HG03159 (cell line): ENCODE results near the gene B4GALNT4.
A peak's percentile ranks its signal among the peaks of the same experiment; 100 is the strongest.
"Not testable (repeated sequence)": the region's sequence is repeated elsewhere in the genome, so short reads cannot be mapped to it uniquely, and the experiment has no call there.

ENCODE experiments used
- ATAC-seq: cut with Tn5 transposase; IDR thresholded peaks from one replicate; pipeline ENCODE4 v1.9.1; 2021; ENCODE audit warnings: mild to moderate bottlenecking, moderate library complexity; ENCODE audit not compliant: unreplicated experiment

The B4GALNT4 gene, protein sequence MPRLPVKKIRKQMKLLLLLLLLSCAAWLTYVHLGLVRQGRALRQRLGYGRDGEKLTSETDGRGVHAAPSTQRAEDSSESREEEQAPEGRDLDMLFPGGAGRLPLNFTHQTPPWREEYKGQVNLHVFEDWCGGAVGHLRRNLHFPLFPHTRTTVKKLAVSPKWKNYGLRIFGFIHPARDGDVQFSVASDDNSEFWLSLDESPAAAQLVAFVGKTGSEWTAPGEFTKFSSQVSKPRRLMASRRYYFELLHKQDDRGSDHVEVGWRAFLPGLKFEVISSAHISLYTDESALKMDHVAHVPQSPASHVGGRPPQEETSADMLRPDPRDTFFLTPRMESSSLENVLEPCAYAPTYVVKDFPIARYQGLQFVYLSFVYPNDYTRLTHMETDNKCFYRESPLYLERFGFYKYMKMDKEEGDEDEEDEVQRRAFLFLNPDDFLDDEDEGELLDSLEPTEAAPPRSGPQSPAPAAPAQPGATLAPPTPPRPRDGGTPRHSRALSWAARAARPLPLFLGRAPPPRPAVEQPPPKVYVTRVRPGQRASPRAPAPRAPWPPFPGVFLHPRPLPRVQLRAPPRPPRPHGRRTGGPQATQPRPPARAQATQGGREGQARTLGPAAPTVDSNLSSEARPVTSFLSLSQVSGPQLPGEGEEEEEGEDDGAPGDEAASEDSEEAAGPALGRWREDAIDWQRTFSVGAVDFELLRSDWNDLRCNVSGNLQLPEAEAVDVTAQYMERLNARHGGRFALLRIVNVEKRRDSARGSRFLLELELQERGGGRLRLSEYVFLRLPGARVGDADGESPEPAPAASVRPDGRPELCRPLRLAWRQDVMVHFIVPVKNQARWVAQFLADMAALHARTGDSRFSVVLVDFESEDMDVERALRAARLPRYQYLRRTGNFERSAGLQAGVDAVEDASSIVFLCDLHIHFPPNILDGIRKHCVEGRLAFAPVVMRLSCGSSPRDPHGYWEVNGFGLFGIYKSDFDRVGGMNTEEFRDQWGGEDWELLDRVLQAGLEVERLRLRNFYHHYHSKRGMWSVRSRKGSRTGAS

GRCh38 chr11:369336-370018 is at the start of gene B4GALNT4:
B4GALNT4 (plus strand) TSS chr11:369499; CDS start chr11:369804, 305 bp downstream.
- no peak for ATAC-seq

DNA sequence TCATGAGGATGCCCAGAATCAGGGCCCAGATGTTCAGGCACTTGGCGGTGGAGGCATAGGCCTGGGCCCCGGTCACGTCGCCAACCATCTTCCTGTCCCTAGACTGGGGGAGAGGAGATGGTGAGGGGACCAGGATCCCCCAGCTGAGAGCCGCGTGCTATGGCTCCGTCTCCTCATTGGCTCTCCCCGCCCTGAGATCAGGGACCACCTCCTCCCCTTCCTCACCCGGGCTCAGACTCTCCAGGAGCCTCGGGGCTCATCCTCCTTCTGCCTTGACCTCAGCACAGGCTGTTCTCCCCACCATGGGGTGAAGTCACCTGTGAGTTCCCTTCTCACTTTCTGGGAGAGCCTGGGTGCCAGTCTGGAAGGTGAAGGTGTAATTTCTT is 49.4 kb upstream of the B4GALNT4 start:
- ATAC-seq: not testable (repeated sequence)

DNA sequence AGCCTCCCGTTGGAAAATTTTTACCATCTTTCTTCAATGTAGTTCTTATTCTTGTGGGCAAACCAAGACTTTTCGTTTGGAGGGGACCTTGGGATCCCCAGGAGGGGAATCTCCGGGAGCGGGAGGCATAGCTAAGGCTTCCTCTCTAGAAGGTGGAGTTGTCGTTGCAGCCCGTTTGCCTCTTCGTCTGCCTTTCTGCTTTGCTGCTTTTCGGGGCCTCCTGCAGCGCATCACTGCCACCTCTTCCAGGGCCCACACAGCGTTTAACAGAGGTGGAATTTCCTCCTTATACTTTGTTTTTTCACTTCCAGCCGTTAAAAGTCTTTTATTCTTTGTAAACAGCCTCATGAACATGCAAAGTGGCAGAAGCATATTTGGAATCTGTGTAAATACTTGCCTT is 45.1 kb upstream of the B4GALNT4 start:
- ATAC-seq: no peak

DNA sequence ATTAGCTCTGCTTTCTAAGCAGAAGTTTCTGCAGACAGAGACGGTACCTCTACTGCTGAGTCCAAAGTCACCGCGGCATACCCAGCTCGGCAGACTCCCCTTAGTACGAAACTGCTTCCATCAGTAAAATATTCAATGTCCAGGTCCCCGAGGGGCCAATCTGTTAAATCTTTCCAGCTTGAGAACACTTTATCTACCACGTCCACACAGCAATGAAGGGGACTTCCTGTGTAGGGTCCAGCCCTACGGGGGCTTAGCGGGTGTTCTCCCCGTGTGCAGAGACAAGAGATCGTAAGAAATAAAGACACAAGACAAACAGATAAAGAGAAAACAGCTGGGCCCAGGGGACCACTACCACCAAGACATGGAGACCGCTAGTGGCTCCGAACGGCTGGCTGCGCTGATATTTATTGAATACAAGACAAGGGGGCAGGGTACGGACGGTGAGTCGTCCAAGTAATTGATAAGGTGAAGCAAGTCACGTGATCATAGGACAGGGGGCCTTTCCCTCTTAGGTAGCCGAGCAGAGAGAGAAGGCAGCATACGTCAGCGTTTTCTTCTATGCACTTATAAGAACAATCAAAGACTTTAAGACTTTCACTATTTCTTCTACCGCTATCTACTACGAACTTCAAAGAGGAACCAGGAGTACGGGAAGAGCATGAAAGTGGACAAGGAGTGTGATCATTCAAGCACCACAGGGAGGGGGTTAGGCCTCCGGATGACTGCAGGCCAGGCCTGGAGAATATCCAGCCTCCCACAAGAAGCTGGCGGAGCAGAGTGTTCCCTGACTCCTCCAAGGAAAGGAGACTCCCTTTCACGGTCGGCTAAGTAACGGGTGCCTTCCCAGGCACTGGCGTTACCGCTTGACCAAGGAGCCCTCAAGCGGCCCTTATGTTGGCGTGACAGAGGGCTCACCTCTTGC is 44.4 kb upstream of the B4GALNT4 start:
- not testable (repeated sequence) for ATAC-seq

GRCh38 chr11:325796-326591 is 43.3 kb upstream of the B4GALNT4 start:
- no peak for ATAC-seq

GRCh38 chr11:326592-326841 is 42.8 kb upstream of the B4GALNT4 start:
- ATAC-seq: no peak

DNA sequence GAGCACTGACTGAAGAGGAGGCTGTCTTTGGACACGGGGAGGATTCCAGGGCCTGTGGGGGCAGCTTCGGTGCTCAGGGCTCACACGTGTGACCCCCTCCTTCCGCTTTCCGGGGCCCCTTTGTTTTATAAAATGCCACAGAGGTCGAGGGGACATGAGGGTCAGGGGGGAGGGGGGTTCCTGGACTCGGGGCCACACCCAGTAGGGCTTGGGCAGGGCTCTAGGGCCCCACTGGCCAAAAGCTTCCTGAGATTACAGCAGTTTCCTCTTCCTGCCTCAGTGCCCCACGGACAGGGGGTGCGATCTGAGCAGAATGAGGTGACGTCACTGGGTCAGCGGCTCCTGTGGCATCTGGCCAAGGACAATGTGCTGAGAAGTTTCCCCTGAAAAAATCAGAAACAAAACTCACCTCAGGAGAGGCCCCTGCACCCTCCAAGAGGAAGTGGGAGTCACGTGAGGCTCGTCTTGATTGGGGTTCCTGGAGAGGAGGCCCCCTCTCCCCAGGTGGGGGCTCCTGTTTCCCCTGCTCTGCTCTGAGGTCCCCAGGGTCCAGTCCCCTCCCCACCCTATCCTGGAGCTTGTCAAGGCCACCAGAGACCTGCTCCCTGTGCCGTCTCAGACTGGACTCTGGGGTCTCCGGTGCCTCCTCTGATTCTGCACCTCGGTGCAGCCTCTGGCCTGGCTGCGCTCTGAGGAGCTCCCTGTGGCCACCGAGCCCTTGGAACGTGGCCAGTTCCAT is 42.3 kb upstream of the B4GALNT4 start:
- ATAC-seq: peak; percentile 75

DNA sequence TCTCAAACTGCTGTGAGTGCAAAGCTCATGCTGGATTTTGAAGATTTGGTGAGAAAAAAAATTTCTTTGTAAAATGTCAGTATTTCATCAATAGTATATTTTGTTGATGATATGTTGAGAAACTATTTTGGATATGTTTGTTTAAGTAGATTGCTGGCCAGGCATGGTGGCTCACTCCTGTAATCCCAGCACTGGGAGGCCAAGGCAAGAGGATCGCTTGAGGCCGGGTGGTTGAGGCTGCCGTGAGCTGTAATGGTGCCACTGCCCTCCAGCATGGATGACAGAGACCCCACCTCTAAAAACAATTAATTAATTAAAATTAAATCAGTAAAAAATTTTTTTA is 41.7 kb upstream of the B4GALNT4 start:
- ATAC-seq: no peak

DNA sequence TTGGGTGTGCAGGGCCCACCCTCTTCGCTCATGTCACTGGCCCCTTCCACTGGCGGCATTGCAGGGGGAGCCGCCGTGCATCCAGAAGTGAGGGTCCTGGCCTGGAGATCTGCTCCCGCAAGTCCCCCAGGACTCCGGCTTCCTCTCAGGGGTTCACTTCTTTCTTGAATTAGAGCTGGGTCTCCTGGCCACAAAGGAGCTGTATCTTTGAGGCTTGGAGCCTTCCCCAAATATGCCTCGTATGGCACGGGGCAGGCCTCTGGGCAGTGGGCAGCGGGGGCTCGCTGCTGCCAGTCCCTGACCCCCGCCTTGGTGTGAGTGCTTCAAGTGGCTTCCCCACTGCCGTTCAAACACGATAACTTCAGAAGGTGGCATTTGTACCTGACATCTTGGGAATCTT is 41.3 kb upstream of the B4GALNT4 start:
- ATAC-seq: no peak

DNA sequence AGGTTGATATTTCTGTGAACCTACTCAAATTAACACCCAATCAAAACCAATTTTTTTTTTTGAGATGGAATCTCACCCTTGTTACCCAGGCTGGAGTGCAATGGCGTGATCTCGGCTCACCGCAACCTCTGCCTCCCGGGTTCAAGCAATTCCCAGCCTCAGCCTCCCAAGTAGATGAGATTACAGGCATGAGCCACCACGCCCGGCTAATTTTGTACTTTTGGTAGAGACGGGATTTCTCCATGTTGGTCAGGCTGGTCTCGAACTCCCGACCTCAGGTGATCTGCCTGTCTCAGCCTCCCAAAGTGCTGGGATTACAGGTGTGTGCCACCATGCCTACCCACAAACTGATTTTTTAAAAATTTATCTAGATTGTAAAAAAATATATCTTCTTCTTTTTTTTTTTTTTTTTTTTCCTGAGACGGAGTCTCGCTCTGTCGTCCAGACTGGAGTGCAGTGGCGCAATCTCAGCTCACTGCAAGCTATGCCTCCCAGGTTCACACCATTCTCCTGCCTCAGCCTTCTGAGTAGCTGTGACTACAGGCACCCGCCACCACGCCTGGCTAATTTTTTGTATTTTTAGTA is 40.7 kb upstream of the B4GALNT4 start:
- not testable (repeated sequence) for ATAC-seq

DNA sequence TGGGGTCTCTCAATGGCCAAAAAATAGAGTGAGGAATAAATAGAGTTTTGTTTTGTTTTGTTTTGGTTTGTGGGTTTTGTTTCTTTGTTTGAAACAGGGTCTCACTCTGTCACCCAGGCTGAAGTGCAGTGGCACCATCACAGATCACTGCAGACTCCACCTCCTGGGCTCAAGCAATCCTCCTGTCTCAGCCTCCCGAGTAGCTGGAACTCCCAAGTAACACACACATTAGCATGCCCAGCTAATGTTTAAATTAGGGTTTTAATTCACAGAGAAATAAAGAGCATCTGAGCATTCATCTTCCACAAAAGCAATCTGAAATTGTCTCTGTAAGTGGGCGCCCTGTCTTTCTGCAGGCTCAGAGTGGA is 39.4 kb upstream of the B4GALNT4 start:
- ATAC-seq: no peak

- ATAC-seq: no peak
Measured at GRCh38 chr11:330307-330693, 39.0 kb upstream of the B4GALNT4 start.

DNA sequence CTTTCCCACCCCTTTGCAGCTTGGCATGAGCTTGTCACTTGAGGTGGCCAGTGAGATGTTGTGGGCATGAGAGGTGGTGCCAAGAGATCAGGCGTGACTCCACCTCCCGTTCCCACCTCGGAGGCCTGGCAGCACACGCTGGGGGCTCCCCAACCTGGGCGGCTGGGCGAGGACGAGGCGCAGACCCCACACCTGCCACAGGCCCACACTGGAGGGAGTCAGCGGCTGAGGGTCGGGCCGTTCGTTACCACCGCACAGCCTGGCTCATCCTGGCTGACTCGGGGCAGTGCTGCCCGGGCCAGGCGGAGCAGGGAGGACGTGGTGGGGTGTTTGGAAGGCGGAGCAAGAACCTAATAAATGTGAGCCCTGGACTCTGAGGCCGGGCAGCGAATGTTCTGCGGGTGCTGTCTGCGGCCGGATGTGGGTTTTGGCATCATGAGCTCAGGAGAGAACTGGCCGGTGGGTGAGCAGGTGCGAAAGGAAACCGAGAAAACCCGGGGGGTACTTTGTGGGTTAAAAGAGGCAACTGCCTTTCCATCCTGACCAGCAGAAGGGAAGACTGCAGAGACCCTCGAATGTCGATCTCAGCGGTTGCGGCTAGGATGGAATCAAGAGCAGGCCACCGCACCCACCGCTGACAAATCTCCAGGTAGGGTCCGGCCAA is 38.5 kb upstream of the B4GALNT4 start:
- no peak for ATAC-seq

DNA sequence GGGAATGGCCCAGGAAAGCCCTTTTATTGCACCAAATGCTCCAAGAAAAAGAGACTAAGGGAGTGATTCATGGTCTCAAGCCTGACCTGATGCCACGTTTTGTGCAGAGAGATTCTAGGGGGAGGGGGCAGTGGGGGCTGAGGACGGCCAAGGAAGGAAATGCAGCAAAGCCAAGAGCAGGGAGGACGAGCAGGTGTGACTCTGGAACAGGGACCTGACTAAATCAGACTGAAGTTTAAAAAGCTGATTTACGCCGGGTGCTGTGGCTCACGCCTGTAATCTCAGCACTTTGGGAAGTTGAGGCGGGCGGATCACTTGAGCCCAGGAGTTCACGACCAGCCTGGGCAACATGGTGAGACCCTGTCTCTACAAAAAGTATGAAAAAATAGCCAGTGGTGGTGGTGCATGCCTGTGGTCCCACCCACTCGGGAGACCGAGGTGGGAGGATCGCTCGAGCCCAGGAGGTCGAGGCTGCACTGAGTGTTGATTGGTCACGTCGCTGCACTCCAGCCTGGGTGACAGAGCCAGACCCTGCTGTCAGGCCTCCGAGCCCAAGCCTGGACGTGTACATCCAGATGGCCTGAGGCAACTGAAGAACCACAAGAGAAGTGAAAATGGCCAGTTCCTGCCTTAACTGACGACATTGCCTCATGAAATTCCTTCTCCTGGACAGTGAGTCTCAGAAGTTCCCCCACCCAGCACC is 37.8 kb upstream of the B4GALNT4 start:
- no peak for ATAC-seq

DNA sequence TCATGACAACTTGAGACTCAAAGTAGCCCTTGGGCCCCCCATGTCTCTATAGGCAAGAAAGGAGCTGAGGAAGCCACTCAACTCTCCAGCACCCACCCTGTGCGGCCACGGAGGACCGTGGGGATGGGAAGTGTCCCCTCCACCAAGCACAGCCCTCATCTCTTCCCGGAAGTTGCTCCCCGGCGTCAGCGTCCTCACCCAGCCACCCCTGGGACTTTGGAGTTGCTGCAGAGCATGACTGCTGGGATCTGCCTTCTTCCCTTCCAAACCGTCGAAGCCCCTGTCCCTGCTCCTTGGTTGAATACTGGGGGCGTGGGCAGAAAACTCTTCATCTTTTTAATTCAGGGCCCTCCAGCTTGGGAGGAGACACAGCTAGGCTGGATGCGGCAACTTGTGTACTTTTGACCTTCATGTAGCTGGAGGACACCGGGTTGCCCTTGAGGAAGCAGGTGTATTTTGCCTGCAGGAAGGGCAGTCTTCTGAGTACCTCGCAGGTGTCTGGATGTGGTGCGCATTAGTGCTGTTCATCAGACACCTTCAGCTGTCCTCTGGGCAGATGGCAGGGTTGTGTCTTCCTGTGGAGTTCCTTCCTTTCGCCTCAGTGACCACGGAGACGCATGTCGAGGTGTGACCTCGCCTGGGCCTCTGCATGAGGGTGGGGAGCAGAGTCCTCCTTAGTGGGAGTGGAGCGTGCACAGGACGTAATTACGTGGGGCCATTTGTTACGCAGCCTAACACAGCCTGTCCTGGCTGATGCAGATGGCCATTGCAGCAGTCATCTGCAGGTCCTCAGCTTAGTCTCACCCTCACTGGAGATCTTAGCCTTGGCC is 36.4 kb upstream of the B4GALNT4 start:
- ATAC-seq: no peak

DNA sequence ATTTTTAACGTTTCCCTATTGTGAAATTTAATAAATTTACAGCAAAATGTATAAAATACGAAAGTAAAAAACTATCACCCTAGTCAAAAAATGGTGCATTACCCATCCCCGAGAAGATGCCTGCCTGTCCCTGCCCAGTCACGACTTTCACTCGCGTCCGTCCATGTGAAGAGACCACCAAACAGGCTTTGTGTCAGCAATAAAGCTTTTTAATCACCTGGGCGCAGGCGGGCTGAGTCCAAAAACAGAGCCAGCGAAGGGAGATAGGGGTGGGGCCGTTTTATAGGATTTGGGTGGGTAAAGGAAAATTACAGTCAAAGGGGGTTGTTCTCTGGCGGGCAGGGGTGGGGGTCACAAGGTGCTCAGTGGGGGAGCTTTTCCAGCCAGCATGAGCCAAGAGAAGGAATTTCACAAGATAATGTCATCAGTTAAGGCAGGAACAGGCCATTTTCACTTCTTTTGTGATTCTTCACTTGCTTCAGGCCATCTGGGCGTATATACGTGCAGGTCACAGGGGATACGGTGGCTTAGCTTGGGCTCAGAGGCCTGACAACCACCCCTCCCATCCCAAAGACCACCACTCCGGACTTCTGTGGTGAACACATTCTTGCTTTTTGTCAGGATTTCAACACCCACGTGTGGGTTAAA is 35.6 kb upstream of the B4GALNT4 start:
- not testable (repeated sequence) for ATAC-seq
